Measurements from ENCODE around the gene B4GALT2.

Gene B4GALT2

GRCh38 chr1:43946236-43947060 is 32.6 kb upstream of the B4GALT2 start, which contains the start of gene IPO13:
Gene IPO13 (plus strand): TSS chr1:43946950. CDS start chr1:43947601, 651 bp downstream.
- DNase-seq (ENCODE audit: low read depth in 1 of 2, low spot score in 1 of 2): peak; percentile 89 to 95

GRCh38 chr1:43947061-43947873 is 31.7 kb upstream of the B4GALT2 start:
- no peak for DNase-seq (ENCODE audit: low read depth in 1 of 2, low spot score in 1 of 2)

- DNase-seq (ENCODE audit: low read depth in 1 of 2, low spot score in 1 of 2): no peak
Observed at GRCh38 chr1:43947874-43948437, 31.1 kb upstream of the B4GALT2 start.

GRCh38 chr1:43949678-43950077 is 29.3 kb upstream of the B4GALT2 start:
- no peak for DNase-seq (ENCODE audit: low read depth in 1 of 2, low spot score in 1 of 2)

GRCh38 chr1:43951021-43951985 is 27.7 kb upstream of the B4GALT2 start:
- DNase-seq (ENCODE audit: low read depth in 1 of 2, low spot score in 1 of 2): no peak

- no peak for DNase-seq (ENCODE audit: low read depth in 1 of 2, low spot score in 1 of 2)
Observed at GRCh38 chr1:43952731-43953346, 26.2 kb upstream of the B4GALT2 start.

- no peak for DNase-seq (ENCODE audit: low read depth in 1 of 2, low spot score in 1 of 2)
Observed at GRCh38 chr1:43953361-43953760, 25.6 kb upstream of the B4GALT2 start.

- no peak for DNase-seq (ENCODE audit: low read depth in 1 of 2, low spot score in 1 of 2)
Observed at GRCh38 chr1:43954036-43954435, 25.0 kb upstream of the B4GALT2 start.

- no peak for DNase-seq (ENCODE audit: low read depth in 1 of 2, low spot score in 1 of 2)
Observed at GRCh38 chr1:43956234-43956633, 22.8 kb upstream of the B4GALT2 start.

- no peak for DNase-seq (ENCODE audit: low read depth in 1 of 2, low spot score in 1 of 2)
Observed at GRCh38 chr1:43957407-43958040, 21.5 kb upstream of the B4GALT2 start.

GRCh38 chr1:43958351-43959255 is 20.4 kb upstream of the B4GALT2 start:
- DNase-seq (ENCODE audit: low read depth in 1 of 2, low spot score in 1 of 2): no peak

GRCh38 chr1:43960798-43961197 is 18.2 kb upstream of the B4GALT2 start:
- no peak for DNase-seq (ENCODE audit: low read depth in 1 of 2, low spot score in 1 of 2)

- DNase-seq (ENCODE audit: low read depth in 1 of 2, low spot score in 1 of 2): no peak
Observed at GRCh38 chr1:43961692-43962091, 17.3 kb upstream of the B4GALT2 start.

- no peak for DNase-seq (ENCODE audit: low read depth in 1 of 2, low spot score in 1 of 2)
Observed at GRCh38 chr1:43962324-43962723, 16.7 kb upstream of the B4GALT2 start.

- DNase-seq (ENCODE audit: low read depth in 1 of 2, low spot score in 1 of 2): no peak
Observed at GRCh38 chr1:43963006-43963405, 16.0 kb upstream of the B4GALT2 start.

- no peak for DNase-seq (ENCODE audit: low read depth in 1 of 2, low spot score in 1 of 2)
Observed at GRCh38 chr1:43963890-43964289, 15.1 kb upstream of the B4GALT2 start.

GRCh38 chr1:43965316-43965715 is 13.7 kb upstream of the B4GALT2 start:
- DNase-seq (ENCODE audit: low read depth in 1 of 2, low spot score in 1 of 2): no peak

GRCh38 chr1:43968348-43968948 is 10.6 kb upstream of the B4GALT2 start:
- DNase-seq (ENCODE audit: low read depth in 1 of 2, low spot score in 1 of 2): no peak

Data from stimulated activated CD4-positive, alpha-beta T cell treated with anti-CD3 and anti-CD28 coated beads, Interleukin-15, amount 100 ng/mL, for 1 hour (primary cell).